Fibroblast of villous mesenchyme (primary cell): ENCODE measurements around the gene MC5R. TPM values are rescaled to one million over a fixed set of nuclear protein-coding genes. Genes with fewer than 3 reads are reported as not detected.

Experiments used
- DNase-seq: peaks from one replicate; pipeline ENCODE4 v3.0.0-alpha.2; 2010; ENCODE audit warnings: low read depth
- H3K4me3 ChIP-seq: 2 replicates; pipeline ENCODE4 v1.5.1; 2011; ENCODE audit warnings: low read depth, mild to moderate bottlenecking, low read length
- total RNA-seq: library from RNA; depleted of rRNA; stranded (reverse); fragments of >200 nt; gene quantifications from 2 replicates; pipeline ENCODE4 v1.2.3, GENCODE V29; 2012
- TF ChIP-seq, protein P1 (sequence below): IDR thresholded peaks from 2 replicates; pipeline ENCODE4 v1.5.1; 2012; ENCODE audit warnings: low read depth, mild to moderate bottlenecking, low read length; ENCODE audit not compliant: insufficient read depth

MC5R gene
- total RNA-seq, 1 donor = not detected

DNA sequence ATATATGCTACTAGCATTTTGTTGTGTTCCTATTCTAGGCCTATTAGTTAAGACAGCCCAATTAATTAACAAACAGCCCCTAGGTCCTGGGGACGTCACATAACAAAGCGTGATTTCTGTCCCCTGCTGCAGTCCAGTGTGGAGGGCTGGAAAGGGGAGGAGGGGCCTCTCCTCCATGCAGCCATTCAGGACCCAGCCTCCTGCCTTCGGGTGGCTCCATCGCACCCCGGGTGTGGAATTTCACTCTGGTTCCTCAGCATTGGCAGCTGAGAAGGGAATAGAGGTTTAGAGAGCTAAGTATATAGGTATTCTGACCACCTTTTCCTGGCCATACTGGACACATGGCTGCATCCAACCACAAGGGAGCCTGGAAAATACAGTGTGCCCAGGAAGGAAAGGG, 49.0 kb downstream of the MC5R start:
- TF ChIP-seq, protein P1, sequence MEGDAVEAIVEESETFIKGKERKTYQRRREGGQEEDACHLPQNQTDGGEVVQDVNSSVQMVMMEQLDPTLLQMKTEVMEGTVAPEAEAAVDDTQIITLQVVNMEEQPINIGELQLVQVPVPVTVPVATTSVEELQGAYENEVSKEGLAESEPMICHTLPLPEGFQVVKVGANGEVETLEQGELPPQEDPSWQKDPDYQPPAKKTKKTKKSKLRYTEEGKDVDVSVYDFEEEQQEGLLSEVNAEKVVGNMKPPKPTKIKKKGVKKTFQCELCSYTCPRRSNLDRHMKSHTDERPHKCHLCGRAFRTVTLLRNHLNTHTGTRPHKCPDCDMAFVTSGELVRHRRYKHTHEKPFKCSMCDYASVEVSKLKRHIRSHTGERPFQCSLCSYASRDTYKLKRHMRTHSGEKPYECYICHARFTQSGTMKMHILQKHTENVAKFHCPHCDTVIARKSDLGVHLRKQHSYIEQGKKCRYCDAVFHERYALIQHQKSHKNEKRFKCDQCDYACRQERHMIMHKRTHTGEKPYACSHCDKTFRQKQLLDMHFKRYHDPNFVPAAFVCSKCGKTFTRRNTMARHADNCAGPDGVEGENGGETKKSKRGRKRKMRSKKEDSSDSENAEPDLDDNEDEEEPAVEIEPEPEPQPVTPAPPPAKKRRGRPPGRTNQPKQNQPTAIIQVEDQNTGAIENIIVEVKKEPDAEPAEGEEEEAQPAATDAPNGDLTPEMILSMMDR = no peak
- no peak for DNase-seq
- H3K4me3 ChIP-seq = no peak overlapping the region

DNA sequence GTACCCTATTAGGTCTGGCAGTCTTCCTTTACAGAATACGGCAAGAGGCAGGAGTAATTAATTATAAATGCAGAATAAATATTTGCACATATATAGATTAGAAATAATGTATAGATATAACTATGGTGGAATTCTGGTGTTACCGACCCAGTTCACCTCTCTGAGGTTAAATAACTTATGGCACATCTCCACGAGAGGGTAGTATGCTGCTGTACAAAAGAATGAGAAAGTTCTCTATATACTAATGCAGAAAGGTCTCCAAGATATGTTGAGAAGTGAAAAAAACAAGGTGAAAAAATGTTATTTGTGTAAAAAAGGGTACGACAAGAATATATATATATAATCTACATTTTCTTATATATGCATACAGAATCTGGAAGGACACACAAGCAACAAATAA, 50.6 kb downstream of the MC5R start:
- no peak for DNase-seq
- TF ChIP-seq, protein P1 = no peak

More for the DNA sequence above, 50.6 kb downstream of the MC5R start:
- H3K4me3 ChIP-seq = no peak overlapping the region

Other genes with a start within 250 kb of the MC5R start
- 16.1 and 20.7 TPM in 2 replicates for gene FAM210A, start 97.6 kb upstream of the MC5R start, total RNA-seq
- 25.4 and 25.5 TPM in 2 replicates for gene RNMT, start 97.5 kb upstream of the MC5R start, total RNA-seq
- not detected in 2 replicates for gene MC2R, start 91.4 kb downstream of the MC5R start, total RNA-seq